Liver (tissue), 3 donors: ENCODE data around the gene ERI3.

Experiments used
- CTCF ChIP-seq: fragments of 150-350 bp; IDR thresholded peaks from 2 replicates; pipeline ENCODE4 v1.5.1; 2017; ENCODE audit warnings: improper control_type of control experiment, low read depth, low read length; ENCODE audit not compliant: missing input control
- MAX ChIP-seq: IDR thresholded peaks from 2 replicates; pipeline ENCODE4 v1.6.1; 2016; ENCODE audit warnings: antibody characterized with exemption
- REST ChIP-seq: IDR thresholded peaks from 2 replicates; pipeline ENCODE4 v1.6.1; 2016; ENCODE audit warnings: antibody characterized with exemption, mild to moderate bottlenecking
- SP1 ChIP-seq: IDR thresholded peaks from 2 replicates; pipeline ENCODE4 v1.6.1; 2018; ENCODE audit warnings: antibody characterized with exemption, mild to moderate bottlenecking
- donor health status: healthy.
- donor health status: healthy.

GRCh38 chr1:44229435-44230167 lies 125.5 kb downstream of the ERI3 start:
- TF ChIP-seq CTCF: no peak
- TF ChIP-seq SP1: no peak
- no peak for TF ChIP-seq REST
- no peak for TF ChIP-seq MAX
